Esophagus muscularis mucosa (tissue), 4 donors: ENCODE measurements around the gene CELF4.

Source experiments
- CTCF ChIP-seq, 3 experiments: fragments of 200-600 bp in 2 of 3; fragments of 450-650 bp in 1 of 3; sonication (generic) in 2 of 3; IDR thresholded peaks; one replicate each; pipeline ENCODE4 v1.5.1; 2017 to 2019; ENCODE audit warnings: antibody characterized with exemption in 3 of 3, mild to moderate bottlenecking in 2 of 3, moderate library complexity in 1 of 3
- EP300 ChIP-seq: sonication (generic); formaldehyde crosslinking; IDR thresholded peaks from one replicate; pipeline ENCODE4 v1.6.1; 2017; ENCODE audit warnings: antibody characterized with exemption
- POLR2A ChIP-seq: fragments of 450-650 bp; IDR thresholded peaks from one replicate; pipeline ENCODE4 v1.6.1; 2017; ENCODE audit warnings: antibody characterized with exemption, moderate library complexity, mild to moderate bottlenecking, low read depth
- POLR2AphosphoS5 ChIP-seq, 2 donors: sonication (generic); formaldehyde crosslinking; IDR thresholded peaks; one replicate each; pipeline ENCODE4 v1.6.1; 2017; ENCODE audit warnings: antibody characterized with exemption in 2 of 2

DNA sequence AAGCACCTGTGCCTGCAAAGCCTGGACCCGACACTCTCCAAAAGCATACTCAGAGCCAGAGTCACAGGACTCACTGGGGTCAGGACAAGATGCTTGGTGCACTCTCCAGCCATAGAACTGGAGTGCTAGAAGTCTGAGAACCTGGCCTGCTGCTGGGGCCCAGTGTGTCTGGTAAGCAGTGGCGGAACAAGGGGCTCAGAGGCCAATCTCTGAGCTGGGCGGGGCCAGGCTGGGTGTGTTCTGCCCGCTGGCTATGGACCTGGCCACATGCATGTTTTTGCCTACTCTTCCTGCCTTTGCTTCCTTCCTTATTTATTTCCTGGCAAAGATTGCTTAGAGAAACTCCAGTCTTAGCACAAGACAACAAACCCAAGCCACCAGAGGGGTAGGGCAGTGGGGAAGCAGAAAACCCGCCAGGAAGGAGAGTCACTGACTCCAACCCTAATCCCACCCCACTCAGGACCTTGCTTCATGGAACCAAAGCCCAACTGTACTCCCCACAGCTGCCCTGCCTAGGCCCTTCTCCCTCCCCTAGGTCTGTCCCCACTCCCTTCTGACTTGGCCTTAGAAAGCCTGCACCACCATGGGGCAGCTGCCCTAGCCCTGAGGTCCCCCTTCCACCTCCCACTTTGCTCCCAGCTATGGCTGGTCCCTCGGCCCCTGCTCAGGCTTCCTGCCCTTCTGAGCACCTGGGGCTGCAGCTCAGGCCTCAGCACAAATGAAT, 315.5 kb downstream of the CELF4 start:
- TF ChIP-seq POLR2AphosphoS5 (IDR thresholded peaks at IDR 0.05) (no peak), POLR2A (no peak), CTCF (IDR thresholded peaks at IDR 0.05) (no peak), EP300 (no peak)
